Measurements from ENCODE around the gene CISD2. TPM values are rescaled to one million over a fixed set of nuclear protein-coding genes. Genes with fewer than 3 reads are reported as not detected.
"Not testable (repeated sequence)": the region's sequence is repeated elsewhere in the genome, so short reads cannot be mapped to it uniquely, and the experiment has no call there.

Gene CISD2
- total and polyA plus RNA-seq, 2 of the 4 experiments (the other 2 are of a cell fraction), result 7.0 to 14.4 TPM

GRCh38 chr4:102919697-102920096 lies 50.9 kb downstream of the CISD2 start:
- H2BK5ac ChIP-seq (ENCODE audit: low read depth, low read length, poor library complexity, severe bottlenecking); H4K8ac ChIP-seq (ENCODE audit: low read depth in 2 of 2, low read length in 2 of 2); H2BK20ac ChIP-seq (ENCODE audit: low read depth, low read length); H3K4ac ChIP-seq (ENCODE audit: low read depth, low read length); H3K4me2 ChIP-seq (ENCODE audit: low read depth, low read length); H3K14ac ChIP-seq (replicated peaks; ENCODE audit: low read depth, low read length); BruUV-seq (replicated peaks); H3K27ac ChIP-seq (ENCODE audit: insufficient read depth, low read length); H3K36me3 ChIP-seq (ENCODE audit: control insufficient read depth, insufficient read depth, low read length); H3K9me3 ChIP-seq (ENCODE audit: control insufficient read depth, insufficient read depth, low read length); ATAC-seq (ENCODE audit: low read depth); intact Hi-C loops (cut with micrococcal nuclease); H3K23ac ChIP-seq (ENCODE audit: low read depth, low read length); H2AK9ac ChIP-seq (replicated peaks; ENCODE audit: low read depth, low read length, poor library complexity); H2AK5ac ChIP-seq (ENCODE audit: low read depth, low read length); H2BK120ac ChIP-seq (ENCODE audit: low read depth, low read length); H3K56ac ChIP-seq (ENCODE audit: extremely low read depth, insufficient read depth, low read length); H2BK15ac ChIP-seq (ENCODE audit: low read depth, low read length); H3K9me1 ChIP-seq (ENCODE audit: insufficient read depth, low read length); H3K18ac ChIP-seq (ENCODE audit: low read depth, low read length); H4K91ac ChIP-seq (ENCODE audit: insufficient read depth, low read depth, low read length); H4K20me1 ChIP-seq (ENCODE audit: insufficient read depth, low read length); CTCF ChIA-PET; DNase-seq; H3K9ac ChIP-seq (ENCODE audit: low read depth, low read length); dilution Hi-C loops (cut with HindIII; ENCODE audit: low sequenced_read_pairs, unreplicated experiment); H2AFZ ChIP-seq (replicated peaks; ENCODE audit: low read length, poor library complexity); H3K27me3 ChIP-seq (ENCODE audit: control insufficient read depth, insufficient read depth, low read length); H3K4me3 ChIP-seq (ENCODE audit: insufficient read depth, low read depth, low read length); POLR2A ChIA-PET (ENCODE audit: unreplicated experiment); H3K4me1 ChIP-seq (ENCODE audit: control insufficient read depth, insufficient read depth, low read length); H4K5ac ChIP-seq (ENCODE audit: low read depth, low read length); in situ Hi-C loops (cut with MboI; ENCODE audit: low sequenced_read_pairs); H3K79me1 ChIP-seq (ENCODE audit: low read depth in 1 of 2, low read length in 2 of 2): not testable (repeated sequence)
- 100% methylated on average over 1 of the region's 8 CpGs; no CpG with 5 or more reads in 1 of the 2 experiments for WGBS, 2 experiments (ENCODE audit: extremely low coverage in 2 of 2, insufficient read length in 1 of 2)
